WTC11 (cell line): ENCODE results near the gene RASEF. TPM values are rescaled to one million over a fixed set of nuclear protein-coding genes. Genes with fewer than 3 reads are reported as not detected.

Experiments used
- ATAC-seq: fragments of 200-7000 bp; cut with Tn5 transposase; 2 replicates; pipeline ENCODE4 v1.10.0; 2021; ENCODE audit warnings: mild to moderate bottlenecking, moderate library complexity
- CTCF ChIA-PET: fragments of 300-600 bp; sonication (Branson Sonifier 250); formaldehyde crosslinking; loops from one replicate; lab custom pipeline; 2021; ENCODE audit warnings: antibody characterized with exemption; lab: Charles Lee
- POLR2A ChIA-PET: fragments of 350-600 bp; sonication (Branson Sonifier 250); formaldehyde crosslinking; loops from one replicate; lab custom pipeline; 2021; ENCODE audit warnings: antibody characterized with exemption; lab: Charles Lee
- DNase-seq: peaks from one replicate; pipeline ENCODE4 v3.0.0; 2021; ENCODE audit warnings: low spot score
- H3K27ac Mint-ChIP-seq: 2 replicates; pipeline ENCODE4 v1.8.0; 2021; ENCODE audit warnings: mixed read lengths
- H3K27me3 Mint-ChIP-seq: 2 replicates; pipeline ENCODE4 v1.8.0; 2021; ENCODE audit warnings: low read depth, mild to moderate bottlenecking, moderate library complexity, mixed read lengths
- H3K36me3 Mint-ChIP-seq: 2 replicates; pipeline ENCODE4 v1.8.0; 2021; ENCODE audit warnings: mixed read lengths
- H3K4me1 Mint-ChIP-seq: 2 replicates; pipeline ENCODE4 v1.8.0; 2022; ENCODE audit warnings: mixed read lengths
- H3K4me3 Mint-ChIP-seq: 2 replicates; pipeline ENCODE4 v1.8.0; 2021; ENCODE audit warnings: mild to moderate bottlenecking, moderate library complexity, mixed read lengths
- H3K9me3 Mint-ChIP-seq: 2 replicates; pipeline ENCODE4 v1.8.0; 2021; ENCODE audit warnings: mixed read lengths
- ATF3 ChIP-seq: sonication (generic); formaldehyde crosslinking; conservative IDR thresholded peaks from 2 replicates; pipeline ENCODE4 v1.8.1; 2022; ENCODE audit warnings: mild to moderate bottlenecking, missing genetic modification reagents
- CBFB ChIP-seq: sonication (generic); formaldehyde crosslinking; IDR thresholded peaks from 2 replicates; pipeline ENCODE4 v1.8.1; 2022; ENCODE audit warnings: mild to moderate bottlenecking, low read depth, missing genetic modification reagents
- E2F5 ChIP-seq: sonication (generic); formaldehyde crosslinking; IDR thresholded peaks from 2 replicates; pipeline ENCODE4 v1.8.1; 2022; ENCODE audit warnings: mild to moderate bottlenecking, moderate library complexity, missing genetic modification reagents
- EMX1 ChIP-seq: fragments of 250-450 bp; sonication (Bioruptor Pico); IDR thresholded peaks from 2 replicates; pipeline ENCODE4 v1.8.0; 2021; ENCODE audit warnings: mild to moderate bottlenecking
- FOXJ3 ChIP-seq: sonication (generic); formaldehyde crosslinking; IDR thresholded peaks from 2 replicates; pipeline ENCODE4 v1.9.0; 2021; ENCODE audit warnings: missing genetic modification reagents, mild to moderate bottlenecking, borderline replicate concordance
- FOXK1 ChIP-seq: sonication (generic); formaldehyde crosslinking; IDR thresholded peaks from 2 replicates; pipeline ENCODE4 v1.8.0; 2022; ENCODE audit warnings: mild to moderate bottlenecking, moderate library complexity, missing genetic modification reagents
- FOXP4 ChIP-seq: sonication (generic); formaldehyde crosslinking; IDR thresholded peaks from 2 replicates; pipeline ENCODE4 v1.8.0; 2022; ENCODE audit warnings: mild to moderate bottlenecking, missing genetic modification reagents
- IRF1 ChIP-seq: sonication (generic); formaldehyde crosslinking; IDR thresholded peaks from 2 replicates; pipeline ENCODE4 v1.8.0; 2023; ENCODE audit warnings: missing genetic modification reagents
- JUN ChIP-seq: sonication (generic); formaldehyde crosslinking; IDR thresholded peaks from 2 replicates; pipeline ENCODE4 v1.8.0; 2023; ENCODE audit warnings: mild to moderate bottlenecking, missing genetic modification reagents
- NR2C2 ChIP-seq: sonication (generic); formaldehyde crosslinking; IDR thresholded peaks from 2 replicates; pipeline ENCODE4 v1.8.0; 2022; ENCODE audit warnings: mild to moderate bottlenecking, missing genetic modification reagents
- RELA ChIP-seq: sonication (generic); formaldehyde crosslinking; IDR thresholded peaks from 2 replicates; pipeline ENCODE4 v1.8.1; 2022; ENCODE audit warnings: missing genetic modification reagents, mild to moderate bottlenecking, borderline replicate concordance
- RORB ChIP-seq: fragments of 250-450 bp; sonication (Bioruptor Pico); IDR thresholded peaks from 2 replicates; pipeline ENCODE4 v1.9.0; 2021; ENCODE audit warnings: mild to moderate bottlenecking
- TEAD1 ChIP-seq: sonication (generic); formaldehyde crosslinking; IDR thresholded peaks from 2 replicates; pipeline ENCODE4 v1.8.0; 2022; ENCODE audit warnings: mild to moderate bottlenecking, missing genetic modification reagents
- ZNF138 ChIP-seq: sonication (generic); formaldehyde crosslinking; conservative IDR thresholded peaks from 2 replicates; pipeline ENCODE4 v1.8.1; 2022; ENCODE audit warnings: mild to moderate bottlenecking, moderate library complexity, missing genetic modification reagents
- ZNF219 ChIP-seq: sonication (generic); formaldehyde crosslinking; IDR thresholded peaks from 2 replicates; pipeline ENCODE4 v1.8.0; 2023; ENCODE audit warnings: missing genetic modification reagents, mild to moderate bottlenecking, borderline replicate concordance
- ZNF232 ChIP-seq: sonication (generic); formaldehyde crosslinking; IDR thresholded peaks from 2 replicates; pipeline ENCODE4 v1.8.0; 2022; ENCODE audit warnings: mild to moderate bottlenecking, missing genetic modification reagents
- total RNA-seq: library from RNA; stranded (reverse); gene quantifications from 3 replicates; pipeline ENCODE4 v1.2.3, GENCODE V29; 2021
- TF ChIP-seq, protein P1 (sequence below): sonication (generic); formaldehyde crosslinking; IDR thresholded peaks from 2 replicates; pipeline ENCODE4 v1.8.1; 2023; ENCODE audit warnings: mild to moderate bottlenecking, missing genetic modification reagents
- TF ChIP-seq, protein P2 (sequence below): sonication (generic); formaldehyde crosslinking; IDR thresholded peaks from 2 replicates; pipeline ENCODE4 v1.8.1; 2023; ENCODE audit warnings: mild to moderate bottlenecking, missing genetic modification reagents, moderate library complexity
- TF ChIP-seq, protein P3 (sequence below): sonication (generic); formaldehyde crosslinking; IDR thresholded peaks from 2 replicates; pipeline ENCODE4 v1.8.0; 2022; ENCODE audit warnings: mild to moderate bottlenecking, missing genetic modification reagents

RASEF gene
- total RNA-seq, 1 experiment from 2014 or later, result 6.5 TPM

- peaks cover 7% of the 10 kb centered on the region for H3K4me1 Mint-ChIP-seq
Measured at GRCh38 chr9:83043597-83043996, 19.3 kb downstream of the RASEF start.

DNA sequence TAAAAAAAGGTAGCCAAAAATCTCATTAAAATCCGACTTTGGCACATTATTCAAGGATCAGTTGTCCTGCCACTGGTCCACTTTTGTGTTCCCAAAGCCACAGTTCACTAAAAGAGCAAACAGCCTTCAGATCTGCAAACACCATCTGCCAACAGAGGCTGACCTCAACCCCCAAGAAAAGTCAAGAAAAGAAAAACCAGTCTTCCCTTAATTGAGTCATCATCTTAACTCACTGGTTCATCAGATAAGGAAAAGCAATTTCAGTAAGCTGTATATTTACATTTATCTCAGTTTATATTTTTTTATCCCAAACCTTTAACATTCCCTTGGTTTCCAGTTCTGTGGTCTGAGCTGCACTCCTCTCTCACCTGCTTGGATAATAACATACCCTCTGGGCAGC lies 21.2 kb downstream of the RASEF start:
- no peak for ATAC-seq

More at GRCh38 chr9:83043597-83043996, 19.3 kb downstream of the RASEF start:
- ChIA-PET CTCF (no interaction called here), POLR2A (no interaction called here)
- no peak; the same call in 1 of the 2 replicates for ATAC-seq
- H3K36me3 Mint-ChIP-seq, result peaks cover 5% of the 10 kb centered on the region; the same call in 1 of the 2 replicates
- H3K27ac Mint-ChIP-seq, result no peak overlapping the region
- H3K27me3 Mint-ChIP-seq, result no peaks in the 10 kb centered on the region; the same call in 1 of the 2 replicates
- TF ChIP-seq ZNF138 (no peak), NR2C2 (CRISPR knock-in tag) (no peak), FOXJ3 (CRISPR knock-in tag) (no peak), RORB (no peak), IRF1 (CRISPR knock-in tag) (no peak), E2F5 (CRISPR knock-in tag) (no peak), CBFB (CRISPR knock-in tag) (no peak)
- TF ChIP-seq, protein P1, sequence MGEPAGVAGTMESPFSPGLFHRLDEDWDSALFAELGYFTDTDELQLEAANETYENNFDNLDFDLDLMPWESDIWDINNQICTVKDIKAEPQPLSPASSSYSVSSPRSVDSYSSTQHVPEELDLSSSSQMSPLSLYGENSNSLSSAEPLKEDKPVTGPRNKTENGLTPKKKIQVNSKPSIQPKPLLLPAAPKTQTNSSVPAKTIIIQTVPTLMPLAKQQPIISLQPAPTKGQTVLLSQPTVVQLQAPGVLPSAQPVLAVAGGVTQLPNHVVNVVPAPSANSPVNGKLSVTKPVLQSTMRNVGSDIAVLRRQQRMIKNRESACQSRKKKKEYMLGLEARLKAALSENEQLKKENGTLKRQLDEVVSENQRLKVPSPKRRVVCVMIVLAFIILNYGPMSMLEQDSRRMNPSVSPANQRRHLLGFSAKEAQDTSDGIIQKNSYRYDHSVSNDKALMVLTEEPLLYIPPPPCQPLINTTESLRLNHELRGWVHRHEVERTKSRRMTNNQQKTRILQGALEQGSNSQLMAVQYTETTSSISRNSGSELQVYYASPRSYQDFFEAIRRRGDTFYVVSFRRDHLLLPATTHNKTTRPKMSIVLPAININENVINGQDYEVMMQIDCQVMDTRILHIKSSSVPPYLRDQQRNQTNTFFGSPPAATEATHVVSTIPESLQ (CRISPR knock-in tag), result no peak
- peaks cover 11% of the 10 kb centered on the region for H3K9me3 Mint-ChIP-seq
- no peak overlapping the region for H3K4me3 Mint-ChIP-seq
- DNase-seq, result no peak

GRCh38 chr9:83039303-83039702 lies 23.6 kb downstream of the RASEF start:
- Mint-ChIP-seq H3K36me3 (peaks cover 5% of the 10 kb centered on the region; the same call in 1 of the 2 replicates), H3K4me3 (no peak overlapping the region), H3K9me3 (peaks cover 11% of the 10 kb centered on the region), H3K4me1 (peaks cover 6% of the 10 kb centered on the region), H3K27ac (no peak overlapping the region), H3K27me3 (no peaks in the 10 kb centered on the region; the same call in 1 of the 2 replicates)
- ATAC-seq (no peak), DNase-seq (no peak)
- CTCF ChIA-PET, result no interaction called here
- POLR2A ChIA-PET, result no interaction called here
- TF ChIP-seq TEAD1 (CRISPR knock-in tag) (no peak), JUN (CRISPR knock-in tag) (no peak), ATF3 (CRISPR knock-in tag) (no peak), CBFB (CRISPR knock-in tag) (no peak), ZNF219 (CRISPR knock-in tag) (no peak)
- TF ChIP-seq, protein P2, sequence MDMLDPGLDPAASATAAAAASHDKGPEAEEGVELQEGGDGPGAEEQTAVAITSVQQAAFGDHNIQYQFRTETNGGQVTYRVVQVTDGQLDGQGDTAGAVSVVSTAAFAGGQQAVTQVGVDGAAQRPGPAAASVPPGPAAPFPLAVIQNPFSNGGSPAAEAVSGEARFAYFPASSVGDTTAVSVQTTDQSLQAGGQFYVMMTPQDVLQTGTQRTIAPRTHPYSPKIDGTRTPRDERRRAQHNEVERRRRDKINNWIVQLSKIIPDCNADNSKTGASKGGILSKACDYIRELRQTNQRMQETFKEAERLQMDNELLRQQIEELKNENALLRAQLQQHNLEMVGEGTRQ (CRISPR knock-in tag), result no peak

More for the DNA sequence above, 21.2 kb downstream of the RASEF start:
- Mint-ChIP-seq H3K27me3 (no peaks in the 10 kb centered on the region; the same call in 1 of the 2 replicates), H3K4me1 (peaks cover 7% of the 10 kb centered on the region), H3K9me3 (peaks cover 11% of the 10 kb centered on the region), H3K4me3 (no peak overlapping the region), H3K36me3 (peaks cover 5% of the 10 kb centered on the region; the same call in 1 of the 2 replicates), H3K27ac (no peak overlapping the region)
- TF ChIP-seq CBFB (CRISPR knock-in tag), result no peak
- ChIA-PET CTCF (interaction anchor here (1.1 kb wide), 1 partner anchor 21 kb away, joined by 3 read pairs; the partner anchor contains the start of gene RASEF), POLR2A (no interaction called here)
- no peak for DNase-seq

- peaks cover 5% of the 10 kb centered on the region; the same call in 1 of the 2 replicates for H3K36me3 Mint-ChIP-seq
- H3K27me3 Mint-ChIP-seq, result no peaks in the 10 kb centered on the region
- DNase-seq (no peak), ATAC-seq (no peak)
- POLR2A ChIA-PET, result no interaction called here
- H3K4me3 Mint-ChIP-seq, result no peak overlapping the region
- H3K27ac Mint-ChIP-seq, result no peak overlapping the region
- peaks cover 11% of the 10 kb centered on the region for H3K9me3 Mint-ChIP-seq
- CTCF ChIA-PET, result no interaction called here
- 0 out of 2 replicates have a peak, but pooled peaks cover 3% of the 10 kb centered on the region for H3K4me1 Mint-ChIP-seq
- TF ChIP-seq FOXK1 (CRISPR knock-in tag), result no peak
- TF ChIP-seq ZNF232 (CRISPR knock-in tag), result no peak
- TF ChIP-seq E2F5 (CRISPR knock-in tag), result no peak
- no peak for TF ChIP-seq RELA (CRISPR knock-in tag)
- TF ChIP-seq, protein P3, sequence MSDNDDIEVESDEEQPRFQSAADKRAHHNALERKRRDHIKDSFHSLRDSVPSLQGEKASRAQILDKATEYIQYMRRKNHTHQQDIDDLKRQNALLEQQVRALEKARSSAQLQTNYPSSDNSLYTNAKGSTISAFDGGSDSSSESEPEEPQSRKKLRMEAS (CRISPR knock-in tag), result no peak
- no peak for TF ChIP-seq FOXP4 (CRISPR knock-in tag)
- no peak for TF ChIP-seq EMX1
Measured at GRCh38 chr9:83036043-83036442, 26.9 kb downstream of the RASEF start.
